Measurements from ENCODE around the gene EMSY.
"Not testable (repeated sequence)": the region's sequence is repeated elsewhere in the genome, so short reads cannot be mapped to it uniquely, and the experiment has no call there.

Gene EMSY

GRCh38 chr11:76568139-76568538, 123.3 kb downstream of the EMSY start:
- TF ChIP-seq CTCF (conservative IDR thresholded peaks at IDR 0.05; ENCODE audit: control insufficient read depth, insufficient read depth, low read depth, low read length), result no peak
- H3K4me3 ChIP-seq (ENCODE audit: control insufficient read depth, low read depth, low read length), result no peak overlapping the region
- DNase-seq (ENCODE audit: low read depth), result no peak

GRCh38 chr11:76568621-76569020, 123.8 kb downstream of the EMSY start:
- DNase-seq (ENCODE audit: low read depth), result no peak
- no peak for TF ChIP-seq CTCF (conservative IDR thresholded peaks at IDR 0.05; ENCODE audit: control insufficient read depth, insufficient read depth, low read depth, low read length)
- H3K4me3 ChIP-seq (ENCODE audit: control insufficient read depth, low read depth, low read length), result no peak overlapping the region

- not testable (repeated sequence) for DNase-seq (ENCODE audit: low read depth); H3K4me3 ChIP-seq (ENCODE audit: control insufficient read depth, low read depth, low read length)
These were observed 127.5 kb downstream of the EMSY start for GRCh38 chr11:76572181-76572875.

GRCh38 chr11:76574406-76574805, 129.6 kb downstream of the EMSY start:
- H3K4me3 ChIP-seq (ENCODE audit: control insufficient read depth, low read depth, low read length), result no peak overlapping the region
- no peak for TF ChIP-seq CTCF (conservative IDR thresholded peaks at IDR 0.05; ENCODE audit: control insufficient read depth, insufficient read depth, low read depth, low read length)
- no peak for DNase-seq (ENCODE audit: low read depth)

GRCh38 chr11:76574879-76575278, 130.1 kb downstream of the EMSY start:
- DNase-seq (ENCODE audit: low read depth), result no peak
- no peak for TF ChIP-seq CTCF (conservative IDR thresholded peaks at IDR 0.05; ENCODE audit: control insufficient read depth, insufficient read depth, low read depth, low read length)
- H3K4me3 ChIP-seq (ENCODE audit: control insufficient read depth, low read depth, low read length), result no peak overlapping the region

- TF ChIP-seq CTCF (conservative IDR thresholded peaks at IDR 0.05; ENCODE audit: control insufficient read depth, insufficient read depth, low read depth, low read length), result no peak
- H3K4me3 ChIP-seq (ENCODE audit: control insufficient read depth, low read depth, low read length), result no peak overlapping the region
- no peak for DNase-seq (ENCODE audit: low read depth)
These were observed 132.6 kb downstream of the EMSY start for GRCh38 chr11:76577226-76577920.

GRCh38 chr11:76577921-76578653, 133.3 kb downstream of the EMSY start:
- H3K4me3 ChIP-seq (ENCODE audit: control insufficient read depth, low read depth, low read length), result no peak overlapping the region
- TF ChIP-seq CTCF (conservative IDR thresholded peaks at IDR 0.05; ENCODE audit: control insufficient read depth, insufficient read depth, low read depth, low read length), result no peak
- no peak for DNase-seq (ENCODE audit: low read depth)

All from fibroblast of mammary gland (primary cell).